AG10803 (cell line): ENCODE data around the gene CHD2.

Source experiments
- DNase-seq: peaks from one replicate; pipeline ENCODE4 v3.0.0; 2010; ENCODE audit warnings: low read depth
- H3K4me3 ChIP-seq: 2 replicates; pipeline ENCODE4 v1.5.1; 2011; ENCODE audit warnings: mild to moderate bottlenecking, low read length, control low read depth
- TF ChIP-seq, protein P1 (sequence below): conservative IDR thresholded peaks from 2 replicates; pipeline ENCODE4 v1.5.1; 2011; ENCODE audit warnings: mild to moderate bottlenecking, low read length, control low read depth, inconsistent platforms

Gene CHD2

DNA sequence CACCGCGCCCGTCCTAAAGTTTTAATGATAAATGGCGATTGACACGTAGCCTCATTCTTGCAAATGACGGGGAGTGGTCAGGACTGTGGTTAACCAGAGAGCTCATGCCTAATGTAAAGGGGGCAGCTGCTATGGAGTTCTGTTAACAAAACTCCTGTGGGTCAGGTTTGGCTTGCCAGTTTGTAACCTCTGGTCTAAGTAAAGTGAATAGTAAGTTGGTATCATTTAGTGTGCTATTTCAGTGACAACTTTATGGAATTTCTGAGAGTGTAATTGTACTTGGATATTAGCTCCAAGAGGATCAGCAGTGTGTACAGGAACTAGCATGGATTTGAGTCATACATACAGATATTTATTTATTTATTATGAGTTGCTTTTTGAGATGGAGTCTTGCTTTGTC lies 101.0 kb downstream of the CHD2 start:
- DNase-seq = no peak
- TF ChIP-seq, protein P1, sequence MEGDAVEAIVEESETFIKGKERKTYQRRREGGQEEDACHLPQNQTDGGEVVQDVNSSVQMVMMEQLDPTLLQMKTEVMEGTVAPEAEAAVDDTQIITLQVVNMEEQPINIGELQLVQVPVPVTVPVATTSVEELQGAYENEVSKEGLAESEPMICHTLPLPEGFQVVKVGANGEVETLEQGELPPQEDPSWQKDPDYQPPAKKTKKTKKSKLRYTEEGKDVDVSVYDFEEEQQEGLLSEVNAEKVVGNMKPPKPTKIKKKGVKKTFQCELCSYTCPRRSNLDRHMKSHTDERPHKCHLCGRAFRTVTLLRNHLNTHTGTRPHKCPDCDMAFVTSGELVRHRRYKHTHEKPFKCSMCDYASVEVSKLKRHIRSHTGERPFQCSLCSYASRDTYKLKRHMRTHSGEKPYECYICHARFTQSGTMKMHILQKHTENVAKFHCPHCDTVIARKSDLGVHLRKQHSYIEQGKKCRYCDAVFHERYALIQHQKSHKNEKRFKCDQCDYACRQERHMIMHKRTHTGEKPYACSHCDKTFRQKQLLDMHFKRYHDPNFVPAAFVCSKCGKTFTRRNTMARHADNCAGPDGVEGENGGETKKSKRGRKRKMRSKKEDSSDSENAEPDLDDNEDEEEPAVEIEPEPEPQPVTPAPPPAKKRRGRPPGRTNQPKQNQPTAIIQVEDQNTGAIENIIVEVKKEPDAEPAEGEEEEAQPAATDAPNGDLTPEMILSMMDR = no peak
- H3K4me3 ChIP-seq = no peak overlapping the region

DNA sequence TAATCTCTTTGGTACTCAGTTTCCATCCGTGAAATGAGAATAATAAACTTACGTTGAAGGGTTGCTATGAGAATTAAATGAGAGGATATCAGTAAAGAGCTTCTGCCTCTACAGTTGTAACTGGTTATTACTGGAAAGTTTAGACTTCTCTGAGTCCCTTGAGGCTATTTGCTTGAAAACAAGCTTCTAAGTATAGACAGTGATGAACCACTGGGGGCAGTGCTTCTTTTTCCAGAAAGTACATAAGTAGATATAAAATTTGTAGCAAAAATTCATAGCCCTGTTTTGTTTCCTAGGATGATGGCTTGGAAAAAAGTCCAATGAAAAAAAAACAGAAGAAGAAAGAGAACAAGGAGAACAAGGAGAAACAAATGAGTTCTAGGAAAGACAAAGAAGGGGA lies 101.8 kb downstream of the CHD2 start:
- DNase-seq = no peak
- H3K4me3 ChIP-seq = no peak overlapping the region
- TF ChIP-seq, protein P1 = no peak

DNA sequence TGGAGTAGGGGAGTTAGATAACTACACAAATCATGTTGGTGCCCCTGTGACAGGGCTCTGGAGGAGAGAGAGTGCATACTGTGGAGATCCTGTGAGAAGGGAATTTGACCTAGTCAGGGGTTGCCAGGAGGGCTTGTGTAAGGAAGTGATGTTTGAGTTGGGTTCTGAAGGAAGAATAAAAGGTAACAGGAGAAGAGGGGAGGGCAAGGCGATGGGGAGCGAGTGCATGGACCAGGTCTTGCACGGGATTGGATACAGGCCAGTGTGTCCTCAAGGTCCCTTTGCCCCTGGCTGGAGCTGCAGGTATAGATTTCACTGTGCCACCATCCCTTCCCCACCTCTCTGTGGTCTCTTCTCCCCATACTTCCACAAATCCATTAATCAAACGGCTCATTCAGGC lies 105.0 kb downstream of the CHD2 start:
- DNase-seq = no peak
- no peak overlapping the region for H3K4me3 ChIP-seq
- TF ChIP-seq, protein P1 = no peak

DNA sequence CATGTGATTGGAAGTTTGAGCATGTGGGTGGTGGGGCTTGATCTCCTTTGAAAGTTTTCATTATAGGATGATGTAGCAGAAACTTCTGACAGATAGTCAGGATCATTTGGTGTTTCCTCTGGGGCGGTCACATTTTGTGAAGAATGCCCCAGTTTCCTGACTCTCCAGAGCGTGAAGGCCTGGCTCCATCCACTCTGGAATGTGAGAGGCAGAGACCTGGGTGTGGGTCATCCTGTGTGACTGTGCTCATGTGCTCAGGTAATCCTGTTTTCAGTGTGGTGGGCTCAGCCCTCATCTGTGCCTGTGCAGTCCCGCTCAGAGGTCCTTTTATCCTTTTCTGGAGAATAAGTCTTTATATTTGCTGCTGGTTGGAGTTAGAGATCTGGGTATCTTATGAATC lies 107.9 kb downstream of the CHD2 start:
- H3K4me3 ChIP-seq = no peak overlapping the region
- no peak for DNase-seq
- TF ChIP-seq, protein P1 = no peak

DNA sequence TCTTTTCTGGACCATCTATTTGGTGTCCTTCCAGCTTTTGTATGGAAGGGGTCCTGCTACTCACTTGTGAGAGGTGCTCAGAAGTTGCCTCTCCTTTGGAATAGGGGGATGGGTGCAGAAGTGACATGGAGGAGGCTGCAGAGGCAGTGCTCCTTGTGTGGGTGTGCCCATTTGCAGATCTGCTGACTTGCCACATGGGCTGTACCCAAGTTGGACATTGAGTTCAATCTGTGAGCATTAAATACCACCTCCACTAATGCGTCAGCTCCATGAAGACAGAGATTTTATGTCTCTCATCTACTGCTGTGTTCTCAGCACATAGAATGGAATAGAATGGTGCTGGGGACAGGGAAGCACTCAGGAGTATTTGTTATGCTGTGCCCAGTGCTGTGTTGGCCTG lies 112.7 kb downstream of the CHD2 start:
- no peak overlapping the region for H3K4me3 ChIP-seq
- no peak for DNase-seq
- TF ChIP-seq, protein P1 = no peak

DNA sequence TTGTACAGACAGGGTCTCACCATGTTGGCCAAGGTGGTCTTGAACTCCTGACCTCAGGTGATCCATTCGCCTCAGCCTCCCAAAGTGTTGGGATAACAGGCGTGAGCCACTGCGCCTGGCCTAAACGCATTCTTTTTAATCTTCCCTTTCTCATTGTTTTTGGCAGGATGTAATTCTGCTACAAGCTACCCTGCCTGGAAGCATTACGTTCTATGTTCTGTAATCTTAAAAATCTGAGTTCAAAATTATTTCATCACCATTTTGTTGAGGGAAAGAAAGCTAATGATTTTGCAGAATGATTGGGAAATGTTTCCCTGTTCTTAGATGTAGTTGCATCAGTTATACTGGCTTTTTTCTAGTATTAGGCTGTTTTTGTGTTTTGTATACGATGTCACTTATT lies 117.4 kb downstream of the CHD2 start:
- no peak overlapping the region for H3K4me3 ChIP-seq
- DNase-seq = peak; percentile 72
- TF ChIP-seq, protein P1 = no peak

DNA sequence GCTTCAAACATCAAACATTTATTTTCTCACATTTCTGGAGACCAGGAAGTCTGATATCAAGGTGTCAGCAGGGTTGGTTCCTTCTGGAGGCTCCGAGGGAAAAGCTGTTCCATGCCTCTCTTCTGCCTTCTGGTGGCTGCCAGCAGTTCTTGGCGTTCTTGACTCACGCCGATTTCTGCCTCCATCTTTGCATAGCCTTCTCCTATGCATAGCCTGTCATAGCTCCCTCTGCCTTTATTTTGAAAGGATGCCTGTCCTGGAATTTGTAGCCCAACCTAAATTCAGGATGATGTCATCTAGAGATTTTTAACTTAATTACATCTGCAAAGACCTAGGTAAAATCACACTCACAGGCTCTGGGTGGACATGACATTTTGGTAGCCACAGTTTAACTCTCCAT lies 118.5 kb downstream of the CHD2 start:
- TF ChIP-seq, protein P1 = peak; percentile 32
- H3K4me3 ChIP-seq = no peak overlapping the region
- no peak for DNase-seq
